Mesothelial cell of epicardium (in vitro differentiated cells): ENCODE measurements around the gene F2. TPM values are rescaled to one million over a fixed set of nuclear protein-coding genes. Genes with fewer than 3 reads are reported as not detected.
"Not testable (repeated sequence)": the region's sequence is repeated elsewhere in the genome, so short reads cannot be mapped to it uniquely, and the experiment has no call there.

ENCODE experiments used
- DNase-seq, 2 experiments: peaks; one replicate each; pipeline ENCODE4 v3.0.0; 2021; ENCODE audit warnings: low spot score in 2 of 2; ENCODE audit not compliant: unreplicated experiment in 2 of 2
- H3K27ac Mint-ChIP-seq: 2 replicates; pipeline ENCODE4 v1.8.0; 2021; ENCODE audit warnings: mixed read lengths
- H3K27me3 Mint-ChIP-seq: 2 replicates; pipeline ENCODE4 v1.8.0; 2021; ENCODE audit warnings: low read depth, mixed read lengths
- H3K36me3 Mint-ChIP-seq: 2 replicates; pipeline ENCODE4 v1.8.0; 2021; ENCODE audit warnings: mixed read lengths
- H3K4me1 Mint-ChIP-seq: 2 replicates; pipeline ENCODE4 v1.8.0; 2021; ENCODE audit warnings: mixed read lengths
- H3K4me3 Mint-ChIP-seq: 2 replicates; pipeline ENCODE4 v1.8.0; 2021; ENCODE audit warnings: mild to moderate bottlenecking, moderate library complexity, mixed read lengths
- H3K9me3 Mint-ChIP-seq: 2 replicates; pipeline ENCODE4 v1.8.0; 2021; ENCODE audit warnings: mixed read lengths
- total RNA-seq: library from RNA; stranded (reverse); gene quantifications from 3 replicates; pipeline ENCODE4 v1.2.1, GENCODE V29; 2021
- TF ChIP-seq, protein P1 (sequence below): fragments of 200-600 bp; sonication (generic); IDR thresholded peaks from one replicate; pipeline ENCODE4 v1.5.0; 2021; ENCODE audit warnings: antibody characterized with exemption; ENCODE audit not compliant: unreplicated experiment

Gene F2
- total RNA-seq, 1 donor from 2014 or later = not detected

DNA sequence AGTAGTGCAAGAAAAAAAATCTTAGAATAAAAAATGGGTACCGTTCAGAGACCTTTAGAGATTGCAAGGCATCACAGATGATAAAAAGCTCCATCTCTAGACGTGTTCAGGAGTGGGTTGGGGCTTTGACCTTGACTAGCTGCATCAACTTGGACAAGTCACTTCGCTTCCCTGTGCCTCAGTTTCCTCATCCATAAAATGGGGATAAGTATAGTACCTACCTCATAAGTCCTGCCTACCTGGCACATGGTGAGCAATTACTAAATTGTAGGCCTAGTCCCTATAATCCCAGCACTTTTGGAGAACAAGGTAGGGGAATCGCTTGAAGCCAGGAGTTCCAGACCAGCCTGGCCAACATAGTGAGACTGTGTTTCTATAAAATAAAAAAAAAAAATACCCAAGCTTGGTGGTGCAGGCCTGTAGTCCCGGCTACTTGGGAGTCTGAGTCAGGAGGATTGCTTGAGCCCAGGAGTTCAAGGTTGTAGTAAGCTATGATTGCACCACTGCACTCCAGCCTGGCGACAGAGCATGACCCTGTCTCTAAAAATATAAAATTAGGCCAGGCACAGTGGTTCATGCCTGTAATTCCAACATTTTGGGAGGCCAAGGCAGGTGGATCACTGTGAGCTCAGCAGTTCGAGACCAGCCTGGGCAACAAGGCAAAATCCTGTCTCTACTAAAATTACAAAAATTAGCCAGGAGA is 6.0 kb upstream of the F2 start:
- no peak for DNase-seq
- no peaks in the 10 kb centered on the region for H3K9me3 Mint-ChIP-seq
- H3K27me3 Mint-ChIP-seq = no peaks in the 10 kb centered on the region
- no peaks in the 10 kb centered on the region for H3K4me1 Mint-ChIP-seq
- no peak overlapping the region for H3K4me3 Mint-ChIP-seq
- H3K27ac Mint-ChIP-seq = no peak overlapping the region
- TF ChIP-seq, protein P1, sequence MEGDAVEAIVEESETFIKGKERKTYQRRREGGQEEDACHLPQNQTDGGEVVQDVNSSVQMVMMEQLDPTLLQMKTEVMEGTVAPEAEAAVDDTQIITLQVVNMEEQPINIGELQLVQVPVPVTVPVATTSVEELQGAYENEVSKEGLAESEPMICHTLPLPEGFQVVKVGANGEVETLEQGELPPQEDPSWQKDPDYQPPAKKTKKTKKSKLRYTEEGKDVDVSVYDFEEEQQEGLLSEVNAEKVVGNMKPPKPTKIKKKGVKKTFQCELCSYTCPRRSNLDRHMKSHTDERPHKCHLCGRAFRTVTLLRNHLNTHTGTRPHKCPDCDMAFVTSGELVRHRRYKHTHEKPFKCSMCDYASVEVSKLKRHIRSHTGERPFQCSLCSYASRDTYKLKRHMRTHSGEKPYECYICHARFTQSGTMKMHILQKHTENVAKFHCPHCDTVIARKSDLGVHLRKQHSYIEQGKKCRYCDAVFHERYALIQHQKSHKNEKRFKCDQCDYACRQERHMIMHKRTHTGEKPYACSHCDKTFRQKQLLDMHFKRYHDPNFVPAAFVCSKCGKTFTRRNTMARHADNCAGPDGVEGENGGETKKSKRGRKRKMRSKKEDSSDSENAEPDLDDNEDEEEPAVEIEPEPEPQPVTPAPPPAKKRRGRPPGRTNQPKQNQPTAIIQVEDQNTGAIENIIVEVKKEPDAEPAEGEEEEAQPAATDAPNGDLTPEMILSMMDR = no peak
- H3K36me3 Mint-ChIP-seq = no peaks in the 10 kb centered on the region

DNA sequence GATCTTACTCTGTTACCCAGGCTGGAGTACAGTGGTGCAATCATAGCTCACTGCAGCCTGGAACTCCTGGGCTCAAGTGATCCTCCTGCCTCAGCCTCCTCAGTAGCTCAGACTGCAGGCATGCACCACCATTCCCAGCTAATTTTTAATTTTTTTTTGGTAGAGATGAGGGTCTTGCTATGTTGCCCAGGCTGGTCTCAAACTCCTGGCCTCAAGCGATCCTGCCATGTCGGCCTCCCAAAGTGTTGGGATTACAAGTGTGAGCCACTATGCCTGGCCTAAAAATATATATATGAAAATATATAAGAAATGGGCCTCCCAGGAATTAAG is 1.2 kb upstream of the F2 start:
- H3K9me3 Mint-ChIP-seq, H3K4me1 Mint-ChIP-seq, H3K27me3 Mint-ChIP-seq, H3K27ac Mint-ChIP-seq, H3K36me3 Mint-ChIP-seq, DNase-seq, H3K4me3 Mint-ChIP-seq: not testable (repeated sequence)

DNA sequence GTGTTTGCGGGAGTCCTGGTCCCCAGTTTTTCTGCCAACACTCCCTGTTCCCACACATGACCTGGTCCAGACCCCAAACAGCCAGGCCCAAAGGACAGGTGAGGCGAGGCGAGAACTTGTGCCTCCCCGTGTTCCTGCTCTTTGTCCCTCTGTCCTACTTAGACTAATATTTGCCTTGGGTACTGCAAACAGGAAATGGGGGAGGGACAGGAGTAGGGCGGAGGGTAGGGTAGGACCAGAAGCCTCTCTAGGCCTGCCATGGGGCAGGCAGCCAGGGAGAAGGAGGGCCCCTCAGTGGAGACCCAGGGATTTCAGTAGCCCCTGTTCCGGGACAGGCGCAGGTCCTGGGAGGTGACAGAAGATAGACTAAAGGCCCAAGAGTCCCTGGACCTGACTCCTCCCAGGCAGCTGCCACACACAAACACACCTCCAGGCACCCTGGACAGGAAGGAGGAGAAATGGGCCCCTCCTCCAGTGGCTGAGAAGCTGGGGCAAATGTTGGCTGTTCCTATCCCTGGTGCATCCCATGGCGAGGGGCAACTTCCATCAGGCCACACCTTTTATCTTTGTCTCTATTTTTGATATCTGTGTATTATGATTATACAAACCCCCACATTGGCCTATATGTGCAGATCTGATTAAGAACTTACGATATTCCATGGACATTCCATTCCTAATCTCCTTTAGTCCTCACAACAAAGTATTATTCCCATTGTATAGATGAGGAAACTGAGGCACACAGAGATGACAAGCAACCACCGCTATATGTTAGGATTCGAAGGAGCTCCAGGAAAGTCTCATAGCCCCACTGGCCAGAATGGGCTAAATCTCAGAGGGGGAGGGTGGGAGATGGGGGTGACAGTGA is 626 bp upstream of the F2 start:
- Mint-ChIP-seq H3K4me3 (no peak overlapping the region), H3K9me3 (no peaks in the 10 kb centered on the region), H3K4me1 (no peaks in the 10 kb centered on the region), H3K27ac (no peak overlapping the region), H3K36me3 (no peaks in the 10 kb centered on the region), H3K27me3 (no peaks in the 10 kb centered on the region)
- no peak for DNase-seq
- TF ChIP-seq, protein P1 = no peak

DNA sequence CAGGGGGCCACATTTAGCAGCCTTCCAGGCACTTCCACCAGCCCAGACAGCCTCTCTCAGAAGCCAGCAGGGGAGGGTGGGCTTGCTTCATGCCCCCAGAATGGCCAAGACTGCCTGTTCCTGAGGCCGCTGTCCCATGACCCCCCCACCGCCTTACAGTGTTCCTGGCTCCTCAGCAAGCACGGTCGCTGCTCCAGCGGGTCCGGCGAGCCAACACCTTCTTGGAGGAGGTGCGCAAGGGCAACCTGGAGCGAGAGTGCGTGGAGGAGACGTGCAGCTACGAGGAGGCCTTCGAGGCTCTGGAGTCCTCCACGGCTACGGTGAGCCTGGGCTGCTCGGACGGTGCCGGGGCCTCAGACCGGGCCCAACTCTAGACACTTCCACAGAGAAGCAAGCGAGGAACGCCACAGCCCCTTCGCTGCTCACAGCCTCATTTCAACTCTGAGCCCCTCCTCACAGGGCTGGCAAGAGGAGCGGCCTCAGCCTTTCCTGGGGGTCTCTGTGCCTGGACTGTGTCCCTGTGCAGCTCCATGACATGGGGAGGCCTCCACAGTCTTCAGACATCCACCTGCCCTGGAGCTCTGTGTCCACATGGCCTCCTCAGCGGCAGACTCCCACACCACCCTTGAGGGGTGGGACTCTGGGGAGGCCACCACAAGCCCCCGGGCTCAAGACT is 668 bp downstream of the F2 start:
- Mint-ChIP-seq H3K27me3 (no peaks in the 10 kb centered on the region), H3K4me1 (no peaks in the 10 kb centered on the region), H3K27ac (no peak overlapping the region), H3K9me3 (no peaks in the 10 kb centered on the region), H3K4me3 (no peak overlapping the region), H3K36me3 (no peaks in the 10 kb centered on the region)
- DNase-seq = no peak
- TF ChIP-seq, protein P1 = no peak

DNA sequence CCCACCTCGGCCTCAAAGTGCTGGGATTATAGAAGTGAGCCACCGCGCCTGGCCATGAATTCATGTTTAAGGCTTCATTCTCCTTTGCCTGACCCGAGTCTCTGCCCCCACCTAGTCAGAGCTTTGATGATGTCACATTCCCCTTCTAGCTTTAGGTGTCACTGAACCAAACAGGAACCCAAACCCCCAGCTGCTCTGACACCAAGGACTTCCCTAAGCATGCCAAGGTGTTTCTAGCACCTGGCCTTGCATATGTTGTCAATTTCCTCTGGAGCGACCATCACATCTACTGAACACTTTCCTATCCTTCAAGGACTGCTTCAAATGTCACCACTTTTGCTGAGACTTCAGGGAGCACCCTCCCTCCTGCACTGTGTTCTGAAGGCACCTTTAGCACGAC is 2.3 kb downstream of the F2 start:
- H3K4me3 Mint-ChIP-seq = no peak overlapping the region
- no peaks in the 10 kb centered on the region for H3K27me3 Mint-ChIP-seq
- no peak overlapping the region for H3K27ac Mint-ChIP-seq
- TF ChIP-seq, protein P1 = no peak
- no peaks in the 10 kb centered on the region for H3K4me1 Mint-ChIP-seq
- no peaks in the 10 kb centered on the region for H3K9me3 Mint-ChIP-seq
- no peaks in the 10 kb centered on the region for H3K36me3 Mint-ChIP-seq
- DNase-seq = no peak
